Neural crest cell (in vitro differentiated cells): ENCODE measurements around the gene DSC2. TPM values are rescaled to one million over a fixed set of nuclear protein-coding genes. Genes with fewer than 3 reads are reported as not detected.

Experiments used
- DNase-seq: peaks from one replicate; pipeline ENCODE4 v3.0.0; 2021; ENCODE audit warnings: low read depth, mixed read lengths, low spot score
- H3K27ac Mint-ChIP-seq: one replicate; pipeline ENCODE4 v1.8.0; 2021; ENCODE audit warnings: mild to moderate bottlenecking, mixed read lengths; ENCODE audit not compliant: unreplicated experiment
- H3K27me3 Mint-ChIP-seq: 2 replicates; pipeline ENCODE4 v1.8.0; 2021; ENCODE audit warnings: low read depth, mild to moderate bottlenecking, mixed read lengths
- H3K36me3 Mint-ChIP-seq: 2 replicates; pipeline ENCODE4 v1.8.0; 2021; ENCODE audit warnings: low read depth, mild to moderate bottlenecking, mixed read lengths
- H3K4me1 Mint-ChIP-seq: 2 replicates; pipeline ENCODE4 v1.8.0; 2021; ENCODE audit warnings: mixed read lengths
- H3K4me3 Mint-ChIP-seq: one replicate; pipeline ENCODE4 v1.8.0; 2021; ENCODE audit warnings: mild to moderate bottlenecking, mixed read lengths
- H3K9me3 Mint-ChIP-seq: 2 replicates; pipeline ENCODE4 v1.8.0; 2021; ENCODE audit warnings: mixed read lengths
- CTCF ChIP-seq: fragments of 200-600 bp; sonication (generic); conservative IDR thresholded peaks from 2 replicates; pipeline ENCODE4 v1.5.0; 2021; ENCODE audit warnings: antibody characterized with exemption, mild to moderate bottlenecking
- long read RNA-seq: library from polyadenylated mRNA; unstranded; transcript quantifications from one replicate; pipeline ENCODE4 v2.0.0, GENCODE V29; 2020
- total RNA-seq: library from RNA; stranded (reverse); gene quantifications from 2 replicates; pipeline ENCODE4 v1.2.1, GENCODE V29; 2021

DSC2 gene
- total RNA-seq, result 9.8 and 10.2 TPM in 2 replicates
- long read RNA-seq, full-length matches to known transcripts, result 1 of 9 reads
- long read RNA-seq, partial matches to known transcripts, result 7 of 9 reads
- long read RNA-seq, other reads (novel, unspliced or antisense), result 1 of 9 reads

DNA sequence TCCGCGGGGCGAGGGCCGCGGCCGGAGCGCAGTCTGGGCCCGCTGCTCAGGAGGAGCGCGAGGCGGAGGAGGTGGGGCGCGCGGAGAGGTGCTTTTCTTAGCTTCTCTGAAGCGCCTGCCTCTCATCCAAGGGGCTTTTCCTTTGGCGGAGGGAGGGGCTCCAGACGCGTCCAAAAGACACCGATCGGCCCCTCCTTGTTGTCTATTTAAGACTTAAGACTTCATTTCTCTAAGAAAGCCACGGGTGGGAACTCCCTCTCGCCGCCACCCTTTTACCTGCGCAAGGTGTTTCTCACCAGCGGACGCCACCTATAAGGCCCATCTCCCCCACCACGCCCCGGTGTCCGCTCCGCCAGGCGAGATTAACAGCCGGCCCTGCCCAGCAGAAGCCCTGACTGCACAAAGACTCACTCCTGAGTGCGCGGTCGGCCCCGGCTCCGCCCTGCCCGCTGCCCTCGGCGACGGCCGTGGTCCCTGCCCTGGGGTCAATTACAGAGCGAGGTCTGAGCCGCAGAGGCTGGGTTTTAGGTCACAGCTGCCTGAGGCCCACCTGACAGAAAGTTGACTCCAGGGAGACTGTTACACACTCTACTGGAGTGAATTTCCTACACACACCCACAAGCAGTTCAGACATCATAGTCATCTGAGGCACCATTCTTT is at the start of gene DSC2:
DSC2 (minus strand) TSS at position 397 of the 660 bp plus-strand sequence. CDS start 450 bp downstream, outside the sequence.
- Mint-ChIP-seq H3K9me3 (no peaks in the 10 kb centered on the region), H3K36me3 (no peaks in the 10 kb centered on the region), H3K27ac (peak within 1 kb of the TSS; percentile 91), H3K4me1 (peaks cover 24% of the 10 kb centered on the region), H3K4me3 (peak within 1 kb of the TSS; percentile 92), H3K27me3 (peaks cover 31% of the 10 kb centered on the region)
- DNase-seq, result peak; percentile 41
- no peak for TF ChIP-seq CTCF

DNA sequence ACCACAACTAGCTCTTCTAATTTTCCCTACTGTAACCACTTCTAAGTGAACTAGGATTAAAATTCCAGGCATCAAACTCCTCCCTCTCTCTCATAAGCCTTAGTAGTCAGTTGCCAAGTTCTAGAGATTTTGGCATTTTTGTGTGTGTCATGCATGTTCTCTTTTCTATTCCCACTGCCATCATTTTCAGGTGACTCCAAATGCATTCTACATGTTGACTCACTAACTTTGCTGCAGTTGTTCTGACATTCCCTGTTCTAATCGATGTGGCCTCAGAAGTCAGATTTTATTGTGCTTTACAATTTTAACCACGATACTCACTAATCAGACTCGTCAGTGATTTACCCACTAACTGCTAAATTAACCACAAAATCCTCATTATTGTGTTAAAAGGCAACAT is 47.1 kb upstream of the DSC2 start:
- Mint-ChIP-seq H3K9me3 (peaks cover 5% of the 10 kb centered on the region), H3K27me3 (no peaks in the 10 kb centered on the region), H3K4me3 (no peak overlapping the region), H3K4me1 (no peaks in the 10 kb centered on the region), H3K27ac (no peak overlapping the region), H3K36me3 (no peaks in the 10 kb centered on the region)
- DNase-seq, result no peak
- TF ChIP-seq CTCF, result no peak

- TF ChIP-seq CTCF, result no peak
- Mint-ChIP-seq H3K4me1 (no peaks in the 10 kb centered on the region), H3K36me3 (no peaks in the 10 kb centered on the region), H3K27ac (no peak overlapping the region), H3K27me3 (no peaks in the 10 kb centered on the region), H3K4me3 (no peak overlapping the region), H3K9me3 (peaks cover 5% of the 10 kb centered on the region)
- DNase-seq, result no peak
Measured at GRCh38 chr18:31148600-31148999, 46.4 kb upstream of the DSC2 start.

- H3K4me1 Mint-ChIP-seq, result no peaks in the 10 kb centered on the region
- no peaks in the 10 kb centered on the region for H3K36me3 Mint-ChIP-seq
- H3K9me3 Mint-ChIP-seq, result peaks cover 5% of the 10 kb centered on the region
- DNase-seq, result no peak
- H3K4me3 Mint-ChIP-seq, result no peak overlapping the region
- TF ChIP-seq CTCF, result no peak
- H3K27ac Mint-ChIP-seq, result no peak overlapping the region
- no peaks in the 10 kb centered on the region for H3K27me3 Mint-ChIP-seq
Measured at GRCh38 chr18:31146809-31147208, 44.6 kb upstream of the DSC2 start.

DNA sequence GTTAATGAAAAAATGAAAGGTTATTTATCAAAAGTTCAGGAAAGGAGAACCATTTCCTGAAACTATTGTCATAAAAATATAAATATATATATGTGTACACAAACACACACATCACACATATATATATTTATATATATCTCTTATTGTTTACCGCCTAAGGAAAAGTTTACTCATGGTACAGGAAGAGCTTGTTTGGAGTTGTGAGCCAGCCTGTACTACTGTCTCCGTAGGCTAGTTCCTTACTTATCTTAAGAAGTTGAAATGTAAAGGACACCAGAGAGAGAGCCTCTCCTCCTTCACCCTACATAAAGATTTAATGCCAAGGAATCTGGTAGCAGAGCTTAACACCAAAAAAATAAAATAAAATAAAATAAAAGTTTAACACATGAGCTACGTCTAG is 40.8 kb upstream of the DSC2 start:
- H3K27me3 Mint-ChIP-seq, result no peaks in the 10 kb centered on the region
- H3K9me3 Mint-ChIP-seq, result peaks cover 5% of the 10 kb centered on the region

More for the DNA sequence above, 40.8 kb upstream of the DSC2 start:
- Mint-ChIP-seq H3K27ac (no peak overlapping the region), H3K4me1 (no peaks in the 10 kb centered on the region), H3K36me3 (no peaks in the 10 kb centered on the region), H3K4me3 (no peak overlapping the region)
- TF ChIP-seq CTCF, result no peak
- no peak for DNase-seq
